SIG-M5 (cell line): ENCODE results near the gene ZNF285.
"Not testable (repeated sequence)": the region's sequence is repeated elsewhere in the genome, so short reads cannot be mapped to it uniquely, and the experiment has no call there.

Experiments used
- DNase-seq: peaks from one replicate; lab custom pipeline; 2025; lab: John Stamatoyannopoulos, UW

The ZNF285 gene

DNA sequence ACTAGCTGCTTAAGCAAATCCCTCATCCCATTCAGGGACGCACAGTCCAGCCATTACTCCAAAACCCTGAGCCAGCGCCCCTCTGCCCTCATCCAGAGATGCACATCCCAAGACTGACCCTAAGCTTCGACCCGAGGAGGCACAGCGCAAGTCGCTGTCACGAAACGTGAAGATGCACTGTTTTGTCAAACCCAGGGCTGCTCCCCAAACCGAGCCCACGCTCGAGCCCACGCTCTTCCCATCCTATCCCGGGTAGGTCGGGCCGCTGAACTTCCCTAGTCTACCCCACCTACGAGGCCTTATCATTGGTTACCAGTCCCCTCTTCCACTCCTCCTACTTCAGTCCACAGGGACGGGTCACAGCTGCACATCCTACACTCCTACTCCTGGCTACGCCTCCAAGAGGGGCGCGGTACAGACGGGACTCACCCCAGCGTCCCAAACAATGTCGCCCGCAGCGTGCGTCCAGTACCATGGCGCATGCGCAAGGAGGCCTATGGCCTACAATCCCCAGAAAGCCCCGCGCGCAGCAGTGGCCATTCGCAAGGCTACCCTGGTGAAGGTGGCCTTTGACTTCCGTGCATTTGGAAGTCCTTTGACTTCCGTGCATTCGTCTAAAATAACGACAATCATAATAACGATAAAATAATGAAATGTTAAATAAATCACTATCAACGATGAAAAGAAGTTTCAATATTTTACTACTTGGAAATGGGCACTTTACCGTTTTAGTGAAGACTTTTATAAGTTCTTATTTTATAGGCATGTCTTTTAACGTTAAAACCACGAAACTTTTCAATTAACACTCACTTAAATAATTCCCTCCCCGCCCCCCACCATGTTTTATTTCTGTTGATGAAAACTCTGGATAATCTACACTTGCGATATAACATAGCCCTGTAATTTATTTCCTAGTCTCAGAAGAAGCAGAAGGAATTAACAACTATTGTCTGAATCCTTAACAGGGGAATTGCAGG lies at the start of gene ZNF285:
ZNF285 (minus strand) TSS at position 470 of the 977 bp plus-strand sequence. CDS start 4,395 bp downstream, outside the sequence.
- DNase-seq = no peak

DNA sequence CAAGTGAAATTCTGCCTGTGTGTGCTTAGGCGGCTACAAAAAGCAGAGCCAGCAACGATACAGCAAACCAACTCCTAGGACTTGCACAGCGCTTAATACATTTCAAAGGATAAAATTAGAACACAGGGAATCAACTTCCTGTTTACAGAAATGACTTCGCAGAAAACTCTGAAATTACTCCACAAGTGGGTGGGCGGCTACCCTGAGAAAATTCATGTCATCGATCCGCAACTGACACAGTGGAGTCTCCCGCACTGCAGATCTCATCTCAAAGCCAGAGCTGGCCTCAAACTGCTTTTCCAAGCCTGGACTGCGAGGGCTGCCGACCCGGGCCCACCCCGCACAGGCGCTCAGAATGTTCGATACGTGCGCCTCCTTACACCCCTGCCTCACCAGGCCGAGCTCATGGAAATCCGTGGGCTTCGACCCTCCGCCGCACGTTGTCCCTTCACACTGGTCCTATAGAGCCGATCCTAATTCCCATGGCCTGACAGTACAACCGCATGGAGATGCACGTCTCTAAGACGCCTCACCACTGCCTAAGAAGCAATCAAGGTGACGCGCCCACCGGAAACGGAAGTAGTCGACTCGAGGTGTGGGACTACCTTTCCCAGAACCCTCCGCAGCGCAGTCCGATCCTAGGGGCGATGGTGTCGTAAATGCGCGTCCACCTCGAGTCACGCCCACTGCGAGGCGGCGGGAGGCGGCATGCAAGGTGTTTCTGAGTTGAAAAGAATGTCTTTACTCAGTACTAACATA lies 46.7 kb upstream of the ZNF285 start, which contains the start of gene ZNF229:
ZNF229 (minus strand) TSS at position 557 of the 759 bp plus-strand sequence. CDS start 5,625 bp downstream, outside the sequence.
- no peak for DNase-seq

DNA sequence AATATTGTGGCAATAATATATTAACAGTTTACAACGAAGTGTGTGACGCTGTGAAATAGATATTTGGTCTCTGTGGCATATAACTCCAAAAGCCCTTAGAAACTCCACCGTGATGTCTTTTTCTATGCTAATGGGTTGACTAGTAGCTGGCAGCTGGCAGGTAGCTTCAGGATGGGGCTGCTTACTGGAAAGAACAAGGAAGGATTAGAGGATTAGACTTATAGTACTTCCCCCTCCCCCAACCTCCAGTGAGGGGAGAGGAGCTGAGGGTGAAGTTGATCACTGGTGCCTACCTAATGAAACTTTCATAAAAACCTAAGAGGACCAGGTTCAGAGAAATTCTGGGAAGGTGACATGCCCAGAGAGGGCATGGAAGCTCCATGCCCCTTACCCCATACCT lies 37.0 kb upstream of the ZNF285 start:
- no peak for DNase-seq

DNA sequence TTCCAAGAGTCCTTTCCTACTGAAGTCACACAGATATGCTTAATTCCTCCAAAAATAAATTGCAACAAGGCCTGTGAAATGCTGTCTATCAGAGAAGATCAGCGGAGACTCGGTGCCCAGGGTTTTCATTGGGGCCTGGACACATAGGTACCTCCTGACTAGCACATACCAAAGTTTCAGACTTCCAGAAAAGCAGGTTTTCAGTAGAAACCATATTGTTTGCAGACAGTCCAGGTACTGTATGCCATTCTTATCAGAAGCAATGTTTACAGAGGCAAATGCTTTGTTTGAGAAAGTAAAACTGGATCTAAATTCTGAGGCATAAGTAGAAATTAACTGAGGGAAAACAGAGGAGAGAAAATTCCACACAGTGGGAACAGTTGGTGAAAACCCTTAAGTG lies 34.0 kb upstream of the ZNF285 start:
- no peak for DNase-seq

DNA sequence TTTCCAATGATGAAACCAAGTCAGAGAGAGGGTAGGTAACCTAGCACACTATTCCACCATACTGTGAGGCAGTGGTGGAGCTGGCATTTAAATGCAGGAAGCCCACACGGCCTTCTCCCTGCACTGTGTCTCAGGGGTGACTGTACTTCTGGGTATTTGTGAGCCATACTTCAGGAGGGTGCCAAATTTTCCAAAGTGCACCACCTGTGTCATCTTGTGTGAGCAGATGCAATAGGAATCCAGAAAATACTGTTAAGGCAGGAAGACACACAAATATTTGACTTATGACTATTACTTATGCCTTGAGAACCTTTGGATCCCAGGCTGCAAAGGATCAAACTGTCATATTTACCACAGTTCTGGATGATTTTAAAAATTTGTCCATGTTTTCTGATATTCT lies 29.5 kb upstream of the ZNF285 start:
- DNase-seq = no peak

DNA sequence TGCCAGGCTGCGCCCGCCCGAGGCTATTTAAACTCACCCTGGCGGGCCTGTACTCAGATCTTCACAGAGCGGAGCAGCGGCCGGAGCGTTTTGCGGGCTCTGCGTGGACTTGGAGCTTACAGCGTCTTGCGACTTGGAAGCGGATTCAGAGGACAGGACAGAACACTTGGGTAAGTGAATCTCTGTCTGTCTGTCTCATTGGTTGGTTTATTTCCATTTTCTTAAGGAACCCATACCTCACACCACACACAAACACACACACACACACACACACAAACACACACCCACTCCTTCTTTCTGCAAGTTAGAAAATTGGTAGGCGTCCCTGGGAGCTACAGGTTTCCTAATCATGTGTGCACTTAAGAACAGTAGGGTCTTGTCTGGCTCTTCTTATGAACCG lies 14.1 kb upstream of the ZNF285 start:
- not testable (repeated sequence) for DNase-seq

DNA sequence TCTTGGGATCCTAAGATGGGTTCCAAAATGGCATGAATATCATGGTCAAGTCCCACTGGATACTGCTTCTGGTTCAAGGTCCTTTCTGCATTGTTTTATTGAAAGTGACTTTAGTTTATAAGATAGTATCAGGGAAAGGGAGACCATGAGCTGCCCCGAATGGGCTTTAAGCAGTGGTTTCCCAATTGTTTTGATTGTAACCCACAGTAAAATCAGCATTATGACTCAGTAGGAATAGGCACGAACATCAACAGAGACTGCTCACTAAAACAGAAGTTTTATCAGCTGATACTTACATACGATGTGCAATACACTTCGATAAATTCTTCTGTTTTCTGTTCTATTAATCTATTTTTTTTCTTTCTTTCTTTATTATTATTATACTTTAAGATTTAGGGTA lies 12.1 kb downstream of the ZNF285 start:
- DNase-seq = not testable (repeated sequence)

DNA sequence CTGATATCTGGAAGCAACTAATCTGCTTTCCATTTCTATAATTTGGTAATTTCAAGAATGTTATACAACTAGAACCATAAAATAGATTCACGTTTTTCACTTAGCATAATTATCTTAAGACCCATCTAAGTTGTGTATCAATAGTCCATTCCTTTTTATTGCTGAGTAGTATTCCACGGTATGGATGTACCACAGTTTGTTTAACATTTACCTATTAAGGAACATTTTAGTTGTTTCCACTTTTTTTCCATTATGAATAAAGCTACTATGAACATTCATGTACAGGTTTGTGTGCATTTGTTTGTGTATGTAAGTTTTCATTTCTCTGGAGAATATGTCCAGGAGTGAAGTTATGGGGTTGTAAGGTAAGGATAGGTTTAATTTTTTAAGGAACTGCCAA lies 26.6 kb downstream of the ZNF285 start:
- DNase-seq = no peak

DNA sequence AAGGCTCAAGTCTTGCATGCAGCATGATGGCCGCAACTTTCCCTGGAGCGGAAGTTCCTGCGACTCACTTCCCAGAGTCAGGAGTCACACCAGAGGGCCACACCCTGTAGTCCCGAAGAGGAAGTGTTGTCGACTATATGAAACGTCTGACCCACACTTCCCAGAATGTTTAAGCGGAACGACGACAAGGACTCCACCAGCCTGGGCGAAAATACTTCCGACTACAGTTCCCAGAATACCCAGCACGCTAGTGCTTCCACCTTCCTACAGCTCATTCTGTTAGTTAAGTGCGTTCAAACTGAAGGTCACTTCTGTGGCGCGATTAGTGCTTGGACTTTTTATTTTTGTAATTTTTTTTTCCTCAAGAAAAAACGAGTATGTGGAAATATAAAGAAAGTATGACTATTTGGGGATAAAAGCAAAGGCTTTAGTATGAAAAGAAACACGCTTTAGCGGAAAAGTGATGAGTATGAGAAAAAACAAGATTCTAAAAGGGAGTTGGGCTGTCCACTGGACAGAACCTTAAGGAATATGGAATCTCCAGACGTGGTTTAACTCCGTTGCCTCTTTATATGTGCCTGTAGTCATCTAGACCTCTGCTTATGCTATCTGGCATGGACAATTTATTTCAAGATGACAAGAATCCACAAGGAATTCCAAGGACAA lies 29.5 kb downstream of the ZNF285 start:
- no peak for DNase-seq

DNA sequence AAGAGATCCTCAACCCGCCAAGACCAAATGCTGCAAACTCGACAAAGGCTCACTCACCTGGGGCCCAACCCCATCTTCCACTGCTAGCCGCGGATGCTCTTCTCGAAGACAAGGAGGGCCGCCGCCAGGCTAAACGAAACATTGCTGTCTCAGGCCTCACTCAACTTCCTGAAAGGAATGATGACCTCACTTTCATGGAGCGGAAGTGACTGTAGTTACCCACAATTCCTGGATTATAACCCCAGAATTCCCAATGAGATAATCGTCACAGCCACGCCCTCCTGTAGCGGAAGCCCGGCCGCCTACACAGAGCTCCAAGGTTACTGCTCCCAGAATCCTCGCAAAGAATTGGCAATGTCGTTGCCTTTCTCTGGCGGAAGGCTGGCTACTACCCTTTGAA lies 34.4 kb downstream of the ZNF285 start:
- DNase-seq = no peak

DNA sequence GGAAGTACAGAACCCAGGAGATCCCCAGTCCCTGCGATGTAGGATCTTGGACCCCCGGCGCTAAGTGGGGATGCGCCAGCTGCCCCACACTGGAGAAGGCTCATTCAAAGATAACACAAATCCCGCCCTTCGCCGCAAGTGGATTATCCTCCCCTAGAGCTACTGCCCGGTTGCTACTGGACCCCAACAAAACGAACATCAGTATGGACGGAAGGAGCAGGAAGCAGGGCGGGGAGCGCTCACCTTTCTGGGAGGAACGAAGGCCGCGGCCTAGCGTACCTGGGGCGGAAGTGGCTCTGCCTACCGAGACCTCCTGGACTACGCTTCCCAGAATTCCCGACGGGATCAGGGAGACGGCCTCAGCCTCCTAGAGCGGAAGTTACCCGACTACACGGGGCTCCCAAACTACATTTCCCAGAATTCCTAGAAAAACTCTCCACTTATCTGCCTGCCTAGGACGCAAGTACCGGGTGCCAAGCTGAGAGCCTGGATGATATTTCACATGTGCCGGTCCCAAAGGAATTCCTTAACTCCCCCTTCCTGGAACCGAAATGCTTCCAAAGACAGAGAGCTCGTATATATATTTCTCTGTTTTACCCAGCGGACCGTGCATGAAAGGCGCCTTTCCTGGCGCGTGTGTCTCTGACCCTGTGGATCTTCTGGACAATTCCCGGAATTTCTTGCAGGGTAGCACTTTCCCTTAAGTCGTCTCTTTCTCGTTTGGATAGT lies 44.9 kb downstream of the ZNF285 start, which contains the start of gene ZNF112:
ZNF112 (minus strand) TSS at position 298 of the 729 bp plus-strand sequence. CDS start 16,141 bp downstream, outside the sequence.
- DNase-seq = no peak

DNA sequence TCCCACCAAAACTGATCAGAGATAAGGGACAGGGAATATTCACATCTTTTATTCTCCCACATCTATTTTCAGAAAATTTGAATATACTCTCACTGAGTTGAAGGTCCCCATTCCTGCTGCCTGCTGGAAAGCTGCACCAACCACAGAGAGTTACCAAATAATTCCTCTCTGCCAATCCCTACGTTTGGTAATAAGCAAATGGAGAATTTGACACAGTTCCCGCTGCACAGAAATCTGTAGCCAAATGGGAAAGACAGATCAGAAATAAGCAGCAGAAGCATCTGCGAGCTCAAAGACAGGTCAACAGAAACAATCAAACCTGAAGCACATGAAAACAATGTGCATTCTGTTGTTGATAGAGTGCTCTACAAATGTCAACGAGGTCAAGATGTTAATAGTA lies 54.9 kb downstream of the ZNF285 start:
- DNase-seq = no peak

DNA sequence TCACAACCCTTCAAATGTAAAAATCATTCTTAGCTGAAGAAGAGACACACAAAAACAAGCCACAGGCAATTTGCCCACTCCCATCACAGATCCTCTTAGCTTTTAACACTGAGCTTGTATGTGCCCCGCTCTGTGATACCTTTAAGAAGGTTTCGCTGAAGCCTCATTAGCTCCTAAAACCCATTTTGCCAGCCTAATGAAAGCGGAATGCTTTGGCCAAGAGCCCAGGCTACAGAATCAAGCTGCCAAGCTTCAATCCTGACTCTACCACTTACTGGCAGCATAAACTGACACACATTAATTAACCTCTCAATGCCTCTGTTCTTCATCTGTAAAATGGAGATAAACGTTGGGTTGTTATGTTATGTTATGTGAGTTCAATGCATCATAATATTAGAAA lies 55.4 kb downstream of the ZNF285 start:
- no peak for DNase-seq

DNA sequence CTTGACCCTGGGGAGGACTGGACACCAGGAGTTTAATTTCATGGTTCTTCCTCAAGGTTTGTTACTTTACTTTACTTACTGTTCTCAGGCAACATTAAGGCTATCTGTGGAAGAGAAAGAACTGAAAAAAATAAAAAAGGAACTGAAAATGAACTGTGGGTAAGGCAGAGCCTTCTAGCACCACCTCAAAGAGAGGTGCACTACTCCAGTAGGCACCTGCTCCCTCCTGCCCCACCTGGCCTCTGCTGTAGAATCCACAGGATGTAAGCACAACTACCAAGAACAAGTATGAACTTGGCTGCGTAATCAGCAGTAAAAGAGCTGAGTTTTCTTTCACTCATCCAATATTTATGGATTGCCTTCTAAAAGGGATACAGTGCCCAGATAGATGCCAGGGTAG lies 57.2 kb downstream of the ZNF285 start:
- no peak for DNase-seq

DNA sequence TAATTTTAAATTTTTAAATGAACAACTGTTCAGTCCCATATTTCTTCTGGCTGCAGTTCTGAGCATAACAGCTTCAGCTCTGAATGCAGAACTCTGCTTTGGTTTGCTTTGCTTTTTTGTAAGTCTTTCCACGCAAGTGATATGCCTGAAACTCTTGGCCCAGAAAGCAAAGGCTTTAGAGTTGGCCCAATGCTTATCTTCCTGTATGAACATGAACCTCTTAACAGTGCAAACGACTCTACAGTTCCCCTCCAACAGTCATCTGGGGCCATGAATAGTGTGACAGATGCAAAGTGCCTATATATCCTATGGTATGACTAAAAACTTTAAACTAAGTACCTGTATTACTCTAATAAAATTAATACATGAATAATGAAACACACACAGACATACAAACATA lies 59.6 kb downstream of the ZNF285 start:
- DNase-seq = no peak

DNA sequence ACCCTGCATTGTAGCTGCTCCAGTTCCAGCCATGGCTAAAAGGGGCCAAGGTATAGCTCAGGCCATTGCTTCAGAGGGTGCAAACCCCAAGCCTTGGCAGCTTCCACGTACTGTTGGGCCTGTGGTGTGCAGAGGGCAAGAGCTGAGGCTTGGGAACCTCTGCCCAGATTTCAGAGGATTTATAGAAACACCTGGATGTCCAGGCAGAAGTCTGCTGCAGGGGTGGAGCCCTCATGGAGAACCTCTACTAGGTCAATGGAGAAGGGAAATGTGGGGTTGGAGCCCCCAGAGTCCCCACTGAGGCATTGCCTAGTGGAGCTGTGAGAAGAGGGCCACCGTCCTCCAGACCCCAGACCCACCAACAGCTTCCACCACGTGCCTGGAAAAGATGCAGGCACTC lies 66.8 kb downstream of the ZNF285 start:
- not testable (repeated sequence) for DNase-seq
